ENCODE results near the gene SLC7A7. TPM values are rescaled to one million over a fixed set of nuclear protein-coding genes. Genes with fewer than 3 reads are reported as not detected.

The SLC7A7 gene
- total RNA-seq, 1 experiment from 2014 or later, result 3.1 TPM

- Mint-ChIP-seq H3K4me3 (no peak overlapping the region), H3K4me1 (peaks cover 17 to 18% of the 10 kb centered on the region in 2 experiments), H3K9me3 (peaks cover 2 to 3% of the 10 kb centered on the region in 2 experiments; a peak in 3 of 5 replicates), H3K36me3 (ENCODE audit: insufficient read depth in 1 of 3, low read depth in 3 of 3) (peaks cover 0 to 4% (median 2%) of the 10 kb centered on the region in 3 experiments; a peak in 3 of 7 replicates), H3K27me3 (ENCODE audit: low read depth) (peaks cover 2% of the 10 kb centered on the region), H3K27ac (peak overlapping the region; percentile 42 to 82 (median 45); a peak in 4 of 7 replicates)
- Histone ChIP-seq H3K4me2 (ENCODE audit: insufficient read depth, insufficient read length, low read length) (no peak overlapping the region), H3K27ac (ENCODE audit: insufficient read length, low read depth, low read length) (no peak overlapping the region), H3K79me2 (ENCODE audit: insufficient read depth, low read length) (no peaks in the 10 kb centered on the region; the same call in 1 of the 2 replicates), H4K20me1 (ENCODE audit: control insufficient read depth, insufficient read depth, insufficient read length) (no peaks in the 10 kb centered on the region), H3K18ac (ENCODE audit: insufficient read length, low read depth, low read length) (no peak overlapping the region), H3T11ph (ENCODE audit: low read length) (no peak overlapping the region), H3K9ac (ENCODE audit: extremely low read depth, insufficient read length, low read length) (no peak overlapping the region), H3K56ac (ENCODE audit: insufficient read length, low read depth, low read length) (no peak overlapping the region), H3K9me3 (ENCODE audit: control insufficient read depth, low read depth, low read length) (no peaks in the 10 kb centered on the region), H3K23me2 (ENCODE audit: insufficient read length, low read depth, low read length, poor library complexity, severe bottlenecking) (no peaks in the 10 kb centered on the region), H3K79me1 (ENCODE audit: insufficient read depth, low read depth, low read length, poor library complexity, severe bottlenecking) (no peaks in the 10 kb centered on the region), H4K5ac (ENCODE audit: insufficient read length, low read depth, low read length) (no peak overlapping the region), H3K23ac (ENCODE audit: insufficient read length, low read depth, low read length) (no peak overlapping the region), H3K4ac (ENCODE audit: low read depth, low read length) (no peak overlapping the region), H4K91ac (ENCODE audit: insufficient read length, low read depth, low read length) (no peak overlapping the region), H3K4me1 (ENCODE audit: insufficient read depth, low read length) (peaks cover 9% of the 10 kb centered on the region; the same call in 1 of the 2 replicates), H3K27me3 (ENCODE audit: insufficient read depth, low read length) (no peaks in the 10 kb centered on the region), H2BK20ac (ENCODE audit: low read depth, low read length, poor library complexity, severe bottlenecking) (no peak overlapping the region), H2AFZ (ENCODE audit: low read length) (no peak overlapping the region), H2AK5ac (ENCODE audit: insufficient read length, low read length) (no peak overlapping the region), H3K14ac (ENCODE audit: insufficient read depth, low read length) (no peak overlapping the region), H2BK5ac (ENCODE audit: insufficient read length, low read length) (no peak overlapping the region), H4K8ac (replicated peaks; ENCODE audit: insufficient read length, low read depth, low read length) (no peak overlapping the region), H2BK15ac (ENCODE audit: low read depth, low read length) (no peak overlapping the region), H2BK120ac (ENCODE audit: low read depth, low read length, poor library complexity, severe bottlenecking) (no peak overlapping the region), H2BK12ac (ENCODE audit: insufficient read length, low read depth, low read length) (no peak overlapping the region)
- no CpG with 5 or more reads among the region's 5 CpGs for WGBS (ENCODE audit: extremely low coverage, insufficient read length, low lambda C conversion rate)
- no peak for DNase-seq
- TF ChIP-seq, protein P1, sequence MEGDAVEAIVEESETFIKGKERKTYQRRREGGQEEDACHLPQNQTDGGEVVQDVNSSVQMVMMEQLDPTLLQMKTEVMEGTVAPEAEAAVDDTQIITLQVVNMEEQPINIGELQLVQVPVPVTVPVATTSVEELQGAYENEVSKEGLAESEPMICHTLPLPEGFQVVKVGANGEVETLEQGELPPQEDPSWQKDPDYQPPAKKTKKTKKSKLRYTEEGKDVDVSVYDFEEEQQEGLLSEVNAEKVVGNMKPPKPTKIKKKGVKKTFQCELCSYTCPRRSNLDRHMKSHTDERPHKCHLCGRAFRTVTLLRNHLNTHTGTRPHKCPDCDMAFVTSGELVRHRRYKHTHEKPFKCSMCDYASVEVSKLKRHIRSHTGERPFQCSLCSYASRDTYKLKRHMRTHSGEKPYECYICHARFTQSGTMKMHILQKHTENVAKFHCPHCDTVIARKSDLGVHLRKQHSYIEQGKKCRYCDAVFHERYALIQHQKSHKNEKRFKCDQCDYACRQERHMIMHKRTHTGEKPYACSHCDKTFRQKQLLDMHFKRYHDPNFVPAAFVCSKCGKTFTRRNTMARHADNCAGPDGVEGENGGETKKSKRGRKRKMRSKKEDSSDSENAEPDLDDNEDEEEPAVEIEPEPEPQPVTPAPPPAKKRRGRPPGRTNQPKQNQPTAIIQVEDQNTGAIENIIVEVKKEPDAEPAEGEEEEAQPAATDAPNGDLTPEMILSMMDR (conservative IDR thresholded peaks at IDR 0.05), result no peak
Measured at GRCh38 chr14:22797017-22797917, 18.0 kb downstream of the SLC7A7 start.

All from H9 (cell line).